Measurements from ENCODE around the gene MITF. TPM values are rescaled to one million over a fixed set of nuclear protein-coding genes. Genes with fewer than 3 reads are reported as not detected.

Gene MITF
- total and polyA plus RNA-seq, 2 donors: 13.3 to 13.6 TPM

GRCh38 chr3:69716119-69716518 is 23.1 kb upstream of the MITF start:
- no peaks in the 10 kb centered on the region for H3K4me1 ChIP-seq (ENCODE audit: insufficient read depth)
- 79% methylated on average over 5 of the region's 5 CpGs for WGBS
- DNase-seq (ENCODE audit: extremely low spot score): no peak
- no peak overlapping the region for H3K27ac ChIP-seq (ENCODE audit: low read depth)
- no peaks in the 10 kb centered on the region for H3K36me3 ChIP-seq (ENCODE audit: insufficient read depth)
- no peak overlapping the region for H3K4me3 ChIP-seq (ENCODE audit: low read depth, low read length)

GRCh38 chr3:69718866-69719586 is 20.2 kb upstream of the MITF start:
- no peak for DNase-seq (ENCODE audit: extremely low spot score)
- Histone ChIP-seq H3K36me3 (ENCODE audit: insufficient read depth) (no peaks in the 10 kb centered on the region), H3K27ac (ENCODE audit: low read depth) (no peak overlapping the region), H3K4me3 (ENCODE audit: low read depth, low read length) (no peak overlapping the region), H3K4me1 (ENCODE audit: insufficient read depth) (no peaks in the 10 kb centered on the region)
- WGBS: 76% methylated on average over 5 of the region's 5 CpGs

- no peak overlapping the region for H3K27ac ChIP-seq (ENCODE audit: low read depth)
- no peak overlapping the region for H3K4me3 ChIP-seq (ENCODE audit: low read depth, low read length)
- WGBS: 50% methylated on average over 3 of the region's 3 CpGs
- no peaks in the 10 kb centered on the region for H3K4me1 ChIP-seq (ENCODE audit: insufficient read depth)
- DNase-seq (ENCODE audit: extremely low spot score): no peak
- H3K36me3 ChIP-seq (ENCODE audit: insufficient read depth): no peaks in the 10 kb centered on the region
Observed at GRCh38 chr3:69719587-69720122, 19.6 kb upstream of the MITF start.

DNA sequence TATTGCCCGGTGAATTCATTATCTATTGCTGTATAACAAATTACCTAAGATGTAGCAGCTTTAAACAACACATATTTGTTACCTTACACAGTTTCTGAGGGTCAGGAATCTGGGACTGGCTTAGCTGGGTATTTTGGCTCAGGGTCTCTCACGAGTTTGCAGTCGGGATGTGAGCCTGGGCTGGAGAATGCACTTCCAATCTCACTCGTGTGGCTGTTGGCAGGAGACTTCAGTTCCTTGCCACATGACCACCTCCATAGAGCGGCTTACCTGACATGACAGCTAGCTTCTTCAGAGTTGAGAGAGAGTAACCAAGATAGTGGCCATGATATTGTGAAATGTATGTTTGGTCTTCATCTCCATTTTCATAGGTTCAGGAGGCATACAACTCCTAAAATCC is 18.4 kb upstream of the MITF start:
- H3K36me3 ChIP-seq (ENCODE audit: insufficient read depth): no peaks in the 10 kb centered on the region
- H3K27ac ChIP-seq (ENCODE audit: low read depth): no peak overlapping the region
- no peak overlapping the region for H3K4me3 ChIP-seq (ENCODE audit: low read depth, low read length)
- DNase-seq (ENCODE audit: extremely low spot score): no peak
- WGBS: 89% methylated on average over 5 of the region's 5 CpGs
- no peaks in the 10 kb centered on the region for H3K4me1 ChIP-seq (ENCODE audit: insufficient read depth)

GRCh38 chr3:69723389-69723788 is 15.9 kb upstream of the MITF start:
- no peaks in the 10 kb centered on the region for H3K36me3 ChIP-seq (ENCODE audit: insufficient read depth)
- no peaks in the 10 kb centered on the region for H3K4me1 ChIP-seq (ENCODE audit: insufficient read depth)
- WGBS: 86% methylated on average over 4 of the region's 4 CpGs
- H3K27ac ChIP-seq (ENCODE audit: low read depth): no peak overlapping the region
- no peak overlapping the region for H3K4me3 ChIP-seq (ENCODE audit: low read depth, low read length)
- DNase-seq (ENCODE audit: extremely low spot score): no peak

DNA sequence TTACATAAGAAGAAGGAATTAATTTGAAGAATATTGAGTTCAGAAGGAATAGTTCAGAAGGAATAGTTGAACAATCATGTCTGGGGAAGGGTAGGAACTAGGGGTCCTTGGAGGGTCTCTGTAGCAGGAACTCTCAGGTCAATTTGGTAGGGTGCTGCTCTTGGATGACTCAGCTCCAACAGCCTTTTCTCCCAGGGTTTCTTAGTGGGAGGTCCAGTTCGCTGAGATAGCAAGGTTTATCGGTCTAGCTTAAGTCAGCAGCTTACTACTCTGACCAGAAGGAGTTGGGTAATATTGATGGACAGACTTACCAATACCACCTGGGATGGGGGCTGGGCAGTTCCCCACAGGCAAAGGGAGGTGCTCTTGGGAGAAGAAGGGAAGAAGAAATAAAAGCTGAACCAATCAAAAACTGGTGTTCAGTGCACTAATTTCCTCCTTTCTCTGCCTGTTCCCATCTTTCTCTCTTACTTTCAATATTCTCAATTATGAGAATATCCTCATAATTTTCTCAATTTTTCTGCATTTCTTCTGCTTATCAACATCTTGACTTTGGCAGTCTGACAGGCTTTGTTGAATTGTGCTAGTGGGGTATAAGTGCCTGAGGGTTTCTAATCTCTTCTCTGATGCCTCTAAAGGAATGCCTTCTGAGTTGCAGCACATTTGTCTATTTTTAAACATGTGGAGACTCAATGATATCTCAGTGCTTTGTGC is 14.4 kb upstream of the MITF start:
- no peak overlapping the region for H3K27ac ChIP-seq (ENCODE audit: low read depth)
- no peaks in the 10 kb centered on the region for H3K4me1 ChIP-seq (ENCODE audit: insufficient read depth)
- no peaks in the 10 kb centered on the region for H3K36me3 ChIP-seq (ENCODE audit: insufficient read depth)
- no peak for DNase-seq (ENCODE audit: extremely low spot score)
- WGBS: 75% methylated on average over 2 of the region's 2 CpGs
- H3K4me3 ChIP-seq (ENCODE audit: low read depth, low read length): no peak overlapping the region

DNA sequence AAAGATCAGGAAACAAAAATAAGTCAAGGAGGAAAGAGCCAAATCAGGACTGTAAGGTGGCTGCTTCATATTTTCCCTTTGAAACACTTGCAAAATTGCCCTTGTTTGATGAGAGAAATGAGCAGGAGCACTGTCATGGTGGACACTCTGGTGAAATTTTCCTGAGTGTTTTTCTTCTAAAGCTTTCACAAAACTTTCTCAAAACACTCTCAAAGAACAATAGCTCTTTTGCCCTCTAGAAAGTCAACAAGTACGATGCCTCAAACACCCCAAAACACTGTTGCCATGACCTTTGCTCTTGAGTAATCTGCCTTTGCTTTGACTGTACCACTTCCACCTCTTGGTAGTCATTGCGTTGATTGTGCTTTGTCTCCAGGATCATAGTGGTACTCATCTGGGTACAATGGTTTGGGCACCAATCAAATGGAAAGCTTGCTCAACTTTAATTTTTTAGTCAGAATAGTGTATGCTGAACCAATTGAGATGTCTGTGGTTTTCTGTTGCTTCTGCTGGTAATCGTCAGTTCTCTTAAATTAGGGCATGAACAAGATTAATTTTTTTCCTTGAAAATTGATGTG is 13.2 kb upstream of the MITF start:
- Histone ChIP-seq H3K4me1 (ENCODE audit: insufficient read depth) (no peaks in the 10 kb centered on the region), H3K4me3 (ENCODE audit: low read depth, low read length) (no peak overlapping the region), H3K36me3 (ENCODE audit: insufficient read depth) (no peaks in the 10 kb centered on the region), H3K27ac (ENCODE audit: low read depth) (no peak overlapping the region)
- 83% methylated on average over 3 of the region's 3 CpGs for WGBS
- DNase-seq (ENCODE audit: extremely low spot score): no peak

DNA sequence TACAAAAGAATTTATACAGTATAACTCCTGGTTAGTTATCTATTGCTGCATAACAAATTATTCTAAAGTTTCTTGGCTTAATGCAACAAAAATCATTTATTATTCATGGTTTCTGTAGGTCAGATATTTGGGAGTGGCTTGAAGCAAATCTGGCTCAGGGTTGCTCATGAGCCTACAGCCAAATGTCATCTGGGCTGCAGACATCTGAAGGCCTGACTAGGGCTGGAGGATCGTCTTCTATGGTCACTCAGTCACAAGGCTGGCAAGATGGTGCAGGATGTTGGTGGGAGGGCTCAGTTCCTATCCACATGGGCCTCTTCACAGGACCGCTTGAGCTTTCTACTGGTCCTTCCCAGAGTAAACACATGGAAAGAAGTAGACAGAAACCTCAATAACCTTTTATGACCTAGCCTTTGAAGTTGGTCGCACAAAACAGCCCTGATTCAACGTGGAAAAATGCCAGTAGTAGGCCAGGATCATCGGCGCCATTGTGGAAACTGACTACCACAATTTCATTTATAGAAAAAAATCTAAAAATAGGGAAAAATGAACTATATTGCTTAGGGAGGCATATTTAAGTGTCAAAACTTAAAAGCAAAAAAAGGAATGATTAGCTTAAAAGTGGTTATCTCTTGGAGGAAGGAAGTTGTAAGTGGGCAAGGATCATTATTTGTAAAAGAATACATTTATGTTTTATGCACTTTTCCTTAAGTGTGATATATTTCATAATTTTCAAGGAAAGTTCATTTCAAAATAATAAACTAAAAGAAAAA is 9.9 kb upstream of the MITF start:
- H3K27ac ChIP-seq (ENCODE audit: low read depth): no peak overlapping the region
- DNase-seq (ENCODE audit: extremely low spot score): no peak
- H3K4me1 ChIP-seq (ENCODE audit: insufficient read depth): no peaks in the 10 kb centered on the region
- WGBS: 74% methylated on average over 6 of the region's 6 CpGs
- no peaks in the 10 kb centered on the region for H3K36me3 ChIP-seq (ENCODE audit: insufficient read depth)
- H3K4me3 ChIP-seq (ENCODE audit: low read depth, low read length): no peak overlapping the region

DNA sequence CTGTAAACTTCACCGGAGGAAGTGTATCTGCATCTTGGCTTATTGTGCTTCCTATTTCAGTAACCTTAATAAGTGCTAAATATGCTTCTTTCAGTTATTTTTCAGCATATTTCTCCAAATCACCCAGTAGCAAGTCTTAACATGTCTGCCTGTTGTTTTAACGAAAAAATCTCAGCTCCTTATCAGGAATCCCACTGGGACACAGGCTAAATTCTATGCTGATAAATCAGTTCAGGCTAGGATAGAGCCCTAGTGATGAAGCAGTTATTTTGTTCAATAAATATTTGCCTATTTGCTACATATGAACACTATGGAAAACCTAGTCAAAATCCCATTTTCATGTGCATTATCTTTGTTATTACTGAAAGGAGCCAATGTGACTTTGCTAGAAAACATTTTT is 8.2 kb upstream of the MITF start:
- 54% methylated on average over 2 of the region's 2 CpGs for WGBS
- DNase-seq (ENCODE audit: extremely low spot score): no peak
- H3K27ac ChIP-seq (ENCODE audit: low read depth): no peak overlapping the region
- H3K36me3 ChIP-seq (ENCODE audit: insufficient read depth): no peaks in the 10 kb centered on the region
- no peak overlapping the region for H3K4me3 ChIP-seq (ENCODE audit: low read depth, low read length)
- no peaks in the 10 kb centered on the region for H3K4me1 ChIP-seq (ENCODE audit: insufficient read depth)

DNA sequence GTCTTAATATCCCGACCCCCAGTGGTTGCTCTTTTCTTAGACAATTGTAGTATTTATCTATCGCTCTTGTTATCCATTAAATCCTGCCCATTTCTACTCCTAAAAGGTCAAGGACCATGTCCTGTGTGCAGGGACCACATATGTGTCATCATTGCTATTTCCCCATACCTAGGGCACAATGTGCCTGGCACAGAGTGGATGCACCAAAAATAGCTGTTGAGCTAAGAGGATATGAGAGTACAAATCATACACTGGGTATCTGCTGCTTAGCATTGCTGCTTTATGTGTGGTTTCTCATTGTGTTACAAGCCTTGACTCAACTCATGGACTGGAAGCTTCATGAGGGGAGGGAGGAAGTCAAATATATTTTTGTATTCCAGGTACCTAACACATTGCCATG is 3.4 kb upstream of the MITF start:
- no peaks in the 10 kb centered on the region for H3K4me1 ChIP-seq (ENCODE audit: insufficient read depth)
- H3K27ac ChIP-seq (ENCODE audit: low read depth): no peak overlapping the region
- no peak for DNase-seq (ENCODE audit: extremely low spot score)
- WGBS: 90% methylated on average over 2 of the region's 2 CpGs
- H3K4me3 ChIP-seq (ENCODE audit: low read depth, low read length): no peak overlapping the region
- no peaks in the 10 kb centered on the region for H3K36me3 ChIP-seq (ENCODE audit: insufficient read depth)

DNA sequence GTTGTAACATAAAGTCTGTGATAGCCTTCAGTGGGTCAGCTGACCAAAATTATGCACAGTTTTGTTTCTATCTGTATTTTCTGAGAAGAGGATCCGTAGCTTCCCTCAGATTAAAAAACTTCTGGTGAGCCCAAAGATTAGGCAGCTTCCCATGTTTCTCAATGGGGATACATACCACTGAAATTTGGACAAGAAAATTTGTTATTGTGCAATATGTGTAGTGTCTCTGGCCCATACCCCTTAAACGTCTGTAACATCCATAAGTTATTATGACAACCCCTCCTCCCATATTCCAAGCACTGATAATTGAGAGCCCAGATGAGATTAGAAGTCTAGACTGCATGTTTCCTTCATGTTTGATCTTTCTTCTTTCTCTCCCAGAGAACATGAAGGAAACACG is 1.9 kb upstream of the MITF start:
- no peak overlapping the region for H3K4me3 ChIP-seq (ENCODE audit: low read depth, low read length)
- H3K27ac ChIP-seq (ENCODE audit: low read depth): no peak overlapping the region
- no peaks in the 10 kb centered on the region for H3K4me1 ChIP-seq (ENCODE audit: insufficient read depth)
- no peaks in the 10 kb centered on the region for H3K36me3 ChIP-seq (ENCODE audit: insufficient read depth)
- no peak for DNase-seq (ENCODE audit: extremely low spot score)
- WGBS: 43% methylated on average over 3 of the region's 3 CpGs

- Histone ChIP-seq H3K4me3 (ENCODE audit: low read depth, low read length) (peak overlapping the region; percentile 92), H3K27ac (ENCODE audit: low read depth) (no peak overlapping the region), H3K4me1 (ENCODE audit: insufficient read depth) (no peaks in the 10 kb centered on the region), H3K36me3 (ENCODE audit: insufficient read depth) (no peaks in the 10 kb centered on the region)
- 1% methylated on average over 4 of the region's 4 CpGs for WGBS
- DNase-seq (ENCODE audit: extremely low spot score): no peak
Observed at GRCh38 chr3:69738315-69738714, 949 bp upstream of the MITF start.

GRCh38 chr3:69738859-69739203 is 433 bp upstream of the MITF start:
- WGBS: under 1% methylated on average over 12 of the region's 12 CpGs
- Histone ChIP-seq H3K36me3 (ENCODE audit: insufficient read depth) (no peaks in the 10 kb centered on the region), H3K27ac (ENCODE audit: low read depth) (no peak overlapping the region), H3K4me3 (ENCODE audit: low read depth, low read length) (peak overlapping the region; percentile 92), H3K4me1 (ENCODE audit: insufficient read depth) (no peaks in the 10 kb centered on the region)
- peak; percentile 11 for DNase-seq (ENCODE audit: extremely low spot score)
